Neural progenitor cell (in vitro differentiated cells): ENCODE results near the gene PLAGL1. TPM values are rescaled to one million over a fixed set of nuclear protein-coding genes. Genes with fewer than 3 reads are reported as not detected.

Experiments
- DNase-seq: peaks from one replicate; pipeline ENCODE4 v3.0.0-alpha.2; 2016; ENCODE audit warnings: low spot score
- H2AFZ ChIP-seq: fragments of 200-600 bp; sonication (generic); replicated peaks from 2 replicates; pipeline ENCODE4 v1.6.1; 2016; ENCODE audit warnings: antibody characterized with exemption
- H3F3A ChIP-seq: fragments of 200-600 bp; sonication (generic); 2 replicates; pipeline ENCODE4 v1.6.1; 2016; ENCODE audit warnings: antibody characterized with exemption, low read depth
- H3K27ac ChIP-seq: fragments of 200-600 bp; sonication (generic); 2 replicates; pipeline ENCODE4 v1.5.1; 2016; ENCODE audit warnings: mild to moderate bottlenecking
- H3K27me3 ChIP-seq: fragments of 200-600 bp; sonication (generic); 2 replicates; pipeline ENCODE4 v1.6.1; 2016; ENCODE audit warnings: mild to moderate bottlenecking, moderate library complexity
- H3K36me3 ChIP-seq: fragments of 200-600 bp; sonication (generic); 2 replicates; pipeline ENCODE4 v1.5.1; 2016
- H3K4me1 ChIP-seq: fragments of 200-600 bp; sonication (generic); 2 replicates; pipeline ENCODE4 v1.6.1; 2016; ENCODE audit warnings: mixed run types
- H3K4me2 ChIP-seq: fragments of 200-600 bp; sonication (generic); 2 replicates; pipeline ENCODE4 v1.6.1; 2016
- H3K4me3 ChIP-seq: fragments of 200-600 bp; sonication (generic); 2 replicates; pipeline ENCODE4 v1.5.1; 2016
- H3K79me2 ChIP-seq: fragments of 200-600 bp; sonication (generic); 2 replicates; pipeline ENCODE4 v1.6.1; 2016; ENCODE audit warnings: low read depth
- H3K9ac ChIP-seq: fragments of 200-600 bp; sonication (generic); 2 replicates; pipeline ENCODE4 v1.6.1; 2016
- H3K9me3 ChIP-seq: fragments of 200-600 bp; sonication (generic); 2 replicates; pipeline ENCODE4 v1.5.1; 2016; ENCODE audit warnings: low read depth
- H4K20me1 ChIP-seq: fragments of 200-600 bp; sonication (generic); 2 replicates; pipeline ENCODE4 v1.6.1; 2016; ENCODE audit warnings: low read depth
- H3K27ac Mint-ChIP-seq: 3 replicates; pipeline ENCODE4 v1.8.0; 2021; ENCODE audit warnings: mixed read lengths
- H3K27me3 Mint-ChIP-seq: 2 replicates; pipeline ENCODE4 v1.8.0; 2022; ENCODE audit warnings: low read depth, mild to moderate bottlenecking, inconsistent platforms, moderate library complexity, mixed read lengths; ENCODE audit not compliant: insufficient read depth
- H3K36me3 Mint-ChIP-seq: 3 replicates; pipeline ENCODE4 v1.8.0; 2021; ENCODE audit warnings: mixed read lengths
- H3K4me1 Mint-ChIP-seq: 3 replicates; pipeline ENCODE4 v1.8.0; 2021; ENCODE audit warnings: mixed read lengths
- H3K4me3 Mint-ChIP-seq: 3 replicates; pipeline ENCODE4 v1.8.0; 2021; ENCODE audit warnings: mild to moderate bottlenecking, moderate library complexity, mixed read lengths
- H3K9me3 Mint-ChIP-seq: 3 replicates; pipeline ENCODE4 v1.8.0; 2020; ENCODE audit warnings: mixed read lengths
- CTCF ChIP-seq: fragments of 200-600 bp; sonication (generic); IDR thresholded peaks from 2 replicates; pipeline ENCODE4 v1.5.1; 2017; ENCODE audit warnings: antibody characterized with exemption, mild to moderate bottlenecking
- EZH2 ChIP-seq: fragments of 200-600 bp; sonication (generic); IDR thresholded peaks from 2 replicates; pipeline ENCODE4 v1.6.1; 2017; ENCODE audit warnings: antibody characterized with exemption, mild to moderate bottlenecking, moderate library complexity
- EZH2phosphoT487 ChIP-seq: fragments of 200-600 bp; sonication (generic); IDR thresholded peaks from 2 replicates; pipeline ENCODE4 v1.6.1; 2017; ENCODE audit warnings: antibody characterized with exemption
- total RNA-seq: library from RNA; depleted of rRNA; stranded (reverse); fragments of >200 nt; gene quantifications from 2 replicates; pipeline ENCODE4 v1.2.3, GENCODE V29; 2015; ENCODE audit warnings: low replicate concordance

PLAGL1 gene
- total RNA-seq, 1 donor from 2014 or later: 5.6 TPM

- no peak overlapping the region for H3K4me2 ChIP-seq
- no peaks in the 10 kb centered on the region for H3K27me3 Mint-ChIP-seq
Measured at GRCh38 chr6:143967706-143968376, 40.2 kb downstream of the PLAGL1 start.

GRCh38 chr6:143966312-143966711, 41.7 kb downstream of the PLAGL1 start:
- no peak overlapping the region for H3K4me3 Mint-ChIP-seq
- H3K27me3 ChIP-seq: peaks cover 70% of the 10 kb centered on the region
- no peak overlapping the region for H2AFZ ChIP-seq
- no peaks in the 10 kb centered on the region for H4K20me1 ChIP-seq
- no peaks in the 10 kb centered on the region for H3K9me3 ChIP-seq
- no peak overlapping the region for H3K4me3 ChIP-seq
- TF ChIP-seq EZH2phosphoT487 (no peak), CTCF (no peak), EZH2 (no peak)
- no peaks in the 10 kb centered on the region for H3K79me2 ChIP-seq
- DNase-seq: no peak
- no peaks in the 10 kb centered on the region for H3K9me3 Mint-ChIP-seq
- peaks cover 54% of the 10 kb centered on the region for H3F3A ChIP-seq
- H3K27ac Mint-ChIP-seq: peak overlapping the region; percentile 89
- H3K4me1 Mint-ChIP-seq: peaks cover 38% of the 10 kb centered on the region
- H3K9ac ChIP-seq: no peak overlapping the region
- H3K4me1 ChIP-seq: peaks cover 95% of the 10 kb centered on the region
- H3K36me3 ChIP-seq: no peaks in the 10 kb centered on the region
- peaks cover 19% of the 10 kb centered on the region for H3K36me3 Mint-ChIP-seq
- no peaks in the 10 kb centered on the region for H3K27me3 Mint-ChIP-seq
- H3K4me2 ChIP-seq: no peak overlapping the region
- H3K27ac ChIP-seq: no peak overlapping the region

More at GRCh38 chr6:143967706-143968376, 40.2 kb downstream of the PLAGL1 start:
- Histone ChIP-seq H3K4me3 (no peak overlapping the region), H4K20me1 (no peaks in the 10 kb centered on the region), H3F3A (peaks cover 49% of the 10 kb centered on the region), H3K27ac (no peak overlapping the region), H3K9ac (no peak overlapping the region), H3K36me3 (no peaks in the 10 kb centered on the region), H2AFZ (no peak overlapping the region), H3K79me2 (no peaks in the 10 kb centered on the region), H3K4me1 (peaks cover 96% of the 10 kb centered on the region), H3K9me3 (no peaks in the 10 kb centered on the region), H3K27me3 (peaks cover 80% of the 10 kb centered on the region)
- DNase-seq: peak; percentile 14
- H3K27ac Mint-ChIP-seq: peak overlapping the region; percentile 22
- no peak overlapping the region for H3K4me3 Mint-ChIP-seq
- H3K4me1 Mint-ChIP-seq: peaks cover 52% of the 10 kb centered on the region
- no peaks in the 10 kb centered on the region for H3K9me3 Mint-ChIP-seq
- peaks cover 19% of the 10 kb centered on the region for H3K36me3 Mint-ChIP-seq
- no peak for TF ChIP-seq EZH2phosphoT487
- no peak for TF ChIP-seq CTCF
- TF ChIP-seq EZH2: no peak

- no peak overlapping the region for H3K9ac ChIP-seq
- H2AFZ ChIP-seq: no peak overlapping the region
- Mint-ChIP-seq H3K27ac (peak overlapping the region; percentile 89), H3K36me3 (peaks cover 19% of the 10 kb centered on the region), H3K4me3 (no peak overlapping the region), H3K27me3 (no peaks in the 10 kb centered on the region), H3K9me3 (no peaks in the 10 kb centered on the region), H3K4me1 (peaks cover 31% of the 10 kb centered on the region)
- H3K79me2 ChIP-seq: no peaks in the 10 kb centered on the region
- TF ChIP-seq EZH2phosphoT487: no peak
- no peak for TF ChIP-seq EZH2
- TF ChIP-seq CTCF: no peak
- peaks cover 64% of the 10 kb centered on the region for H3K27me3 ChIP-seq
- H4K20me1 ChIP-seq: no peaks in the 10 kb centered on the region
- H3K4me2 ChIP-seq: no peak overlapping the region
- no peak overlapping the region for H3K4me3 ChIP-seq
- peaks cover 95% of the 10 kb centered on the region for H3K4me1 ChIP-seq
- peaks cover 61% of the 10 kb centered on the region for H3F3A ChIP-seq
- no peaks in the 10 kb centered on the region for H3K36me3 ChIP-seq
- H3K27ac ChIP-seq: no peak overlapping the region
- H3K9me3 ChIP-seq: no peaks in the 10 kb centered on the region
- no peak for DNase-seq
Measured at GRCh38 chr6:143965503-143966171, 42.4 kb downstream of the PLAGL1 start.
